Measurements from ENCODE around the gene ZBTB32.

GRCh38 chr19:35669566-35669965 is 34.8 kb upstream of the ZBTB32 start:
- no peak for TF ChIP-seq CTCF (IDR thresholded peaks at IDR 0.05)
- TF ChIP-seq MAZ (IDR thresholded peaks at IDR 0.05; ENCODE audit: borderline replicate concordance, low read depth, low read length), result no peak
- no peak for TF ChIP-seq ESRRA (IDR thresholded peaks at IDR 0.05; ENCODE audit: borderline replicate concordance, low read length)
- no peak for TF ChIP-seq RAD21 (conservative IDR thresholded peaks at IDR 0.05 in 1 of 2, IDR thresholded peaks at IDR 0.05 in 1 of 2)
